PFSK-1 (cell line): ENCODE data around the gene FOXN3.

Source experiments
- POLR2AphosphoS5 ChIP-seq: IDR thresholded peaks from 2 replicates; pipeline ENCODE4 v1.6.1; 2012; ENCODE audit warnings: low read depth, mild to moderate bottlenecking, control low read depth, low read length, moderate library complexity
- REST ChIP-seq, 2 experiments: IDR thresholded peaks; 2 replicates each; pipeline versions ENCODE4 v1.6.1 to v1.8.0; 2011 to 2012; ENCODE audit warnings: low read depth in 2 of 2, low read length in 2 of 2, control low read depth in 1 of 2, inconsistent platforms in 1 of 2, mild to moderate bottlenecking in 1 of 2, moderate library complexity in 1 of 2; ENCODE audit not compliant: insufficient read depth in 1 of 2

- TF ChIP-seq POLR2AphosphoS5 (no peak), REST (IDR thresholded peaks at IDR 0.05; ENCODE audit: insufficient read depth in 1 of 2, low read depth in 2 of 2, low read length in 2 of 2) (no peak)
Observed at GRCh38 chr14:89243286-89243685, 173.7 kb downstream of the FOXN3 start.
